HEK293 (cell line): ENCODE results near the gene FMNL1.

Experiments
- BCL11A ChIP-seq: fragments of 450-650 bp; formaldehyde crosslinking; IDR thresholded peaks from 2 replicates; pipeline ENCODE4 v1.5.1; 2016; ENCODE audit warnings: low read depth, missing biosample characterization, missing genetic modification characterization
- BCL11B ChIP-seq: fragments of 450-650 bp; formaldehyde crosslinking; IDR thresholded peaks from 2 replicates; pipeline ENCODE4 v1.5.1; 2016; ENCODE audit warnings: low read depth, missing biosample characterization, missing genetic modification characterization
- BCL6B ChIP-seq: fragments of 450-650 bp; formaldehyde crosslinking; IDR thresholded peaks from 2 replicates; pipeline ENCODE4 v1.5.1; 2017; ENCODE audit warnings: missing biosample characterization, missing genetic modification characterization
- GLI2 ChIP-seq: fragments of 450-650 bp; formaldehyde crosslinking; IDR thresholded peaks from 2 replicates; pipeline ENCODE4; 2017; ENCODE audit warnings: missing biosample characterization, missing genetic modification characterization, low read depth, borderline replicate concordance
- TCF7L2 ChIP-seq: IDR thresholded peaks from 2 replicates; pipeline ENCODE4 v1.6.1; 2011; ENCODE audit warnings: low read depth, mild to moderate bottlenecking, inconsistent platforms, low read length, moderate library complexity, borderline replicate concordance
- ZBTB11 ChIP-seq: fragments of 450-650 bp; formaldehyde crosslinking; conservative IDR thresholded peaks from 2 replicates; pipeline ENCODE4 v1.5.1; 2016; ENCODE audit warnings: low read depth, missing biosample characterization, missing genetic modification characterization
- ZBTB49 ChIP-seq: fragments of 450-650 bp; formaldehyde crosslinking; IDR thresholded peaks from 2 replicates; pipeline ENCODE4 v1.5.1; 2016; ENCODE audit warnings: missing biosample characterization, missing genetic modification characterization, low read depth
- ZBTB6 ChIP-seq: fragments of 450-650 bp; formaldehyde crosslinking; IDR thresholded peaks from 2 replicates; pipeline ENCODE4 v1.5.1; 2017; ENCODE audit warnings: missing biosample characterization, missing genetic modification characterization
- ZBTB8A ChIP-seq: fragments of 450-650 bp; formaldehyde crosslinking; IDR thresholded peaks from 2 replicates; pipeline ENCODE4 v1.5.1; 2016; ENCODE audit warnings: missing biosample characterization, missing genetic modification characterization
- ZFP3 ChIP-seq: fragments of 450-650 bp; formaldehyde crosslinking; IDR thresholded peaks from 2 replicates; pipeline ENCODE4 v1.5.1; 2016; ENCODE audit warnings: low read depth, missing biosample characterization, missing genetic modification characterization
- ZFP41 ChIP-seq: fragments of 450-650 bp; formaldehyde crosslinking; IDR thresholded peaks from 2 replicates; pipeline ENCODE4 v1.5.1; 2016; ENCODE audit warnings: missing biosample characterization, missing genetic modification characterization, borderline replicate concordance
- ZNF140 ChIP-seq: fragments of 450-650 bp; formaldehyde crosslinking; IDR thresholded peaks from 2 replicates; pipeline ENCODE4 v1.5.1; 2016; ENCODE audit warnings: missing biosample characterization, missing genetic modification characterization
- ZNF174 ChIP-seq: fragments of 450-650 bp; formaldehyde crosslinking; IDR thresholded peaks from 2 replicates; pipeline ENCODE4 v1.5.0; 2017; ENCODE audit warnings: missing biosample characterization, mild to moderate bottlenecking, missing genetic modification characterization
- ZNF175 ChIP-seq: fragments of 450-650 bp; formaldehyde crosslinking; IDR thresholded peaks from 2 replicates; pipeline ENCODE4 v1.5.1; 2016; ENCODE audit warnings: missing biosample characterization, missing genetic modification characterization
- ZNF23 ChIP-seq: fragments of 450-650 bp; formaldehyde crosslinking; IDR thresholded peaks from 2 replicates; pipeline ENCODE4 v1.5.1; 2016; ENCODE audit warnings: missing biosample characterization, missing genetic modification characterization, borderline replicate concordance
- ZNF239 ChIP-seq: fragments of 450-650 bp; formaldehyde crosslinking; IDR thresholded peaks from 2 replicates; pipeline ENCODE4 v1.5.1; 2016; ENCODE audit warnings: missing biosample characterization, missing genetic modification characterization
- ZNF248 ChIP-seq: fragments of 450-650 bp; formaldehyde crosslinking; IDR thresholded peaks from 2 replicates; pipeline ENCODE4 v1.5.1; 2017; ENCODE audit warnings: missing biosample characterization, missing genetic modification characterization
- ZNF280C ChIP-seq: fragments of 450-650 bp; formaldehyde crosslinking; IDR thresholded peaks from 2 replicates; pipeline ENCODE4 v1.5.1; 2016; ENCODE audit warnings: missing biosample characterization, missing genetic modification characterization
- ZNF341 ChIP-seq: fragments of 450-650 bp; formaldehyde crosslinking; IDR thresholded peaks from 2 replicates; pipeline ENCODE4; 2016; ENCODE audit warnings: low read depth, missing biosample characterization, missing genetic modification characterization
- ZNF350 ChIP-seq: fragments of 450-650 bp; formaldehyde crosslinking; IDR thresholded peaks from 2 replicates; pipeline ENCODE4 v1.5.0; 2017; ENCODE audit warnings: missing biosample characterization, mild to moderate bottlenecking, missing genetic modification characterization
- ZNF544 ChIP-seq: fragments of 450-650 bp; formaldehyde crosslinking; IDR thresholded peaks from 2 replicates; pipeline ENCODE4 v1.5.0; 2017; ENCODE audit warnings: missing biosample characterization, missing genetic modification characterization
- ZNF555 ChIP-seq: fragments of 450-650 bp; formaldehyde crosslinking; conservative IDR thresholded peaks from 2 replicates; pipeline ENCODE4 v1.5.1; 2017; ENCODE audit warnings: missing biosample characterization, mild to moderate bottlenecking, missing genetic modification characterization, inconsistent platforms
- ZNF571 ChIP-seq: fragments of 450-650 bp; formaldehyde crosslinking; IDR thresholded peaks from 2 replicates; pipeline ENCODE4 v1.5.0; 2017; ENCODE audit warnings: missing biosample characterization, missing genetic modification characterization
- ZNF585B ChIP-seq: fragments of 450-650 bp; formaldehyde crosslinking; IDR thresholded peaks from 2 replicates; pipeline ENCODE4 v1.5.1; 2016; ENCODE audit warnings: missing biosample characterization, missing genetic modification characterization
- ZNF660 ChIP-seq: fragments of 450-650 bp; IDR thresholded peaks from 2 replicates; pipeline ENCODE4 v1.5.1; 2018; ENCODE audit warnings: missing biosample characterization, mild to moderate bottlenecking, missing genetic modification characterization
- ZNF707 ChIP-seq: fragments of 450-650 bp; formaldehyde crosslinking; IDR thresholded peaks from 2 replicates; pipeline ENCODE4 v1.5.1; 2016; ENCODE audit warnings: missing biosample characterization, missing genetic modification characterization
- ZNF768 ChIP-seq: fragments of 450-650 bp; formaldehyde crosslinking; IDR thresholded peaks from 2 replicates; pipeline ENCODE4 v1.5.1; 2018; ENCODE audit warnings: missing biosample characterization, mild to moderate bottlenecking, missing genetic modification characterization
- ZNF785 ChIP-seq: fragments of 450-650 bp; formaldehyde crosslinking; IDR thresholded peaks from 2 replicates; pipeline ENCODE4 v1.5.1; 2016; ENCODE audit warnings: missing biosample characterization, missing genetic modification characterization
- ZSCAN4 ChIP-seq: fragments of 450-650 bp; formaldehyde crosslinking; IDR thresholded peaks from 2 replicates; pipeline ENCODE4 v1.5.1; 2017; ENCODE audit warnings: missing biosample characterization, missing genetic modification characterization

FMNL1 gene

GRCh38 chr17:45247429-45248131 lies 25.9 kb downstream of the FMNL1 start (continued):
- TF ChIP-seq ZNF555 (tag by site-specific recombination) (no peak), ZNF140 (tag by site-specific recombination) (no peak), ZBTB8A (tag by site-specific recombination) (peak; percentile 99), ZBTB6 (tag by site-specific recombination) (peak; percentile 37; the same call in 1 of the 2 replicates), BCL11A (tag by site-specific recombination) (peak; percentile 95), BCL6B (tag by site-specific recombination) (no peak), ZFP41 (tag by site-specific recombination) (no peak), GLI2 (tag by site-specific recombination) (no peak), ZFP3 (tag by site-specific recombination) (no peak), BCL11B (tag by site-specific recombination) (no peak; the same call in 1 of the 2 replicates), ZNF585B (tag by site-specific recombination) (no peak), ZNF707 (tag by site-specific recombination) (no peak), ZNF174 (tag by site-specific recombination) (no peak), ZNF785 (tag by site-specific recombination) (no peak), ZSCAN4 (no peak), ZNF175 (no peak), ZNF660 (peak; percentile 72; the same call in 1 of the 2 replicates), ZBTB49 (tag by site-specific recombination) (no peak), ZNF350 (tag by site-specific recombination) (no peak), ZNF239 (tag by site-specific recombination) (no peak), TCF7L2 (no peak), ZNF248 (no peak), ZNF768 (tag by site-specific recombination) (no peak), ZNF544 (tag by site-specific recombination) (no peak), ZNF571 (tag by site-specific recombination) (no peak), ZNF341 (tag by site-specific recombination) (peak; percentile 94), ZNF280C (tag by site-specific recombination) (no peak), ZNF23 (tag by site-specific recombination) (no peak), ZBTB11 (tag by site-specific recombination) (peak; percentile 83)
